Fibroblast of villous mesenchyme (primary cell): ENCODE data around the gene ADIPOR2. TPM values are rescaled to one million over a fixed set of nuclear protein-coding genes. Genes with fewer than 3 reads are reported as not detected.
A peak's percentile ranks its signal among the peaks of the same experiment; 100 is the strongest.

ENCODE experiments used
- DNase-seq: peaks from one replicate; pipeline ENCODE4 v3.0.0-alpha.2; 2010; ENCODE audit warnings: low read depth
- H3K4me3 ChIP-seq: 2 replicates; pipeline ENCODE4 v1.5.1; 2011; ENCODE audit warnings: low read depth, mild to moderate bottlenecking, low read length
- CTCF ChIP-seq: IDR thresholded peaks from 2 replicates; pipeline ENCODE4 v1.5.1; 2012; ENCODE audit warnings: low read depth, mild to moderate bottlenecking, low read length; ENCODE audit not compliant: insufficient read depth
- small RNA-seq: library from RNA; depleted of rRNA; stranded (forward); fragments of <200 nt; gene quantifications from one replicate; pipeline ENCODE3, GENCODE V24; 2012
- total RNA-seq: library from RNA; depleted of rRNA; stranded (reverse); fragments of >200 nt; gene quantifications from 2 replicates; pipeline ENCODE4 v1.2.3, GENCODE V29; 2012

ADIPOR2 gene
- total RNA-seq, 1 donor, result 48.8 TPM

- no peak overlapping the region for H3K4me3 ChIP-seq
- DNase-seq, result no peak
- no peak for TF ChIP-seq CTCF
Observed at GRCh38 chr12:1836241-1836803, 145.5 kb downstream of the ADIPOR2 start.

- DNase-seq, result no peak
- no peak for TF ChIP-seq CTCF
- no peak overlapping the region for H3K4me3 ChIP-seq
Observed at GRCh38 chr12:1836854-1837421, 146.1 kb downstream of the ADIPOR2 start.

GRCh38 chr12:1837541-1838204 lies 146.8 kb downstream of the ADIPOR2 start:
- no peak for TF ChIP-seq CTCF
- no peak overlapping the region for H3K4me3 ChIP-seq
- peak; percentile 37 for DNase-seq

Small RNAs within 50 kb of the gene (small RNA-seq; reads per million reads assigned to genes)
- gene MIR3649, result not detected

Other genes with a start within 250 kb of the ADIPOR2 start
- gene FBXL14, start 96.5 kb upstream of the ADIPOR2 start, total RNA-seq, result 7.4 and 9.5 TPM in 2 replicates
- 78.2 and 98.2 TPM in 2 replicates for gene WNT5B, start 61.8 kb upstream of the ADIPOR2 start, total RNA-seq
- gene LRTM2, start 129.5 kb downstream of the ADIPOR2 start, total RNA-seq, result not detected in 2 replicates
- gene CACNA2D4, start 227.6 kb downstream of the ADIPOR2 start, total RNA-seq, result 0.97 and 1.7 TPM in 2 replicates